ENCODE data around the gene PDIA5. TPM values are rescaled to one million over a fixed set of nuclear protein-coding genes. Genes with fewer than 3 reads are reported as not detected.

Gene PDIA5
- total and polyA plus RNA-seq, 2 of the 4 experiments (the other 2 are of a cell fraction): 19.4 to 42.0 TPM

GRCh38 chr3:123169930-123170329 lies 103.1 kb downstream of the PDIA5 start:
- no peak for ATAC-seq (ENCODE audit: low read depth)
- Histone ChIP-seq H3K4me3 (ENCODE audit: insufficient read depth, low read depth, low read length) (no peak overlapping the region), H3K18ac (ENCODE audit: low read depth, low read length) (no peak overlapping the region), H2BK5ac (ENCODE audit: low read depth, low read length, poor library complexity, severe bottlenecking) (no peak overlapping the region), H3K4ac (ENCODE audit: low read depth, low read length) (no peak overlapping the region), H3K56ac (ENCODE audit: extremely low read depth, insufficient read depth, low read length) (no peak overlapping the region), H3K4me2 (ENCODE audit: low read depth, low read length) (no peak overlapping the region), H3K9me3 (ENCODE audit: control insufficient read depth, insufficient read depth, low read length) (no peaks in the 10 kb centered on the region), H2AK5ac (ENCODE audit: low read depth, low read length) (no peak overlapping the region), H2BK120ac (ENCODE audit: low read depth, low read length) (no peak overlapping the region), H2AFZ (replicated peaks; ENCODE audit: low read length, poor library complexity) (peak overlapping the region; percentile 28), H2AK9ac (replicated peaks; ENCODE audit: low read depth, low read length, poor library complexity) (no peak overlapping the region), H3K4me1 (ENCODE audit: control insufficient read depth, insufficient read depth, low read length) (peaks cover 5% of the 10 kb centered on the region; the same call in 1 of the 2 replicates), H3K9ac (ENCODE audit: low read depth, low read length) (no peak overlapping the region), H4K20me1 (ENCODE audit: insufficient read depth, low read length) (no peaks in the 10 kb centered on the region), H3K27me3 (ENCODE audit: control insufficient read depth, insufficient read depth, low read length) (no peaks in the 10 kb centered on the region), H4K91ac (ENCODE audit: insufficient read depth, low read depth, low read length) (no peak overlapping the region), H3K27ac (ENCODE audit: insufficient read depth, low read length) (no peak overlapping the region), H4K8ac (ENCODE audit: low read depth in 2 of 2, low read length in 2 of 2) (no peak overlapping the region), H2BK15ac (ENCODE audit: low read depth, low read length) (no peak overlapping the region), H3K36me3 (ENCODE audit: control insufficient read depth, insufficient read depth, low read length) (peaks cover 5% of the 10 kb centered on the region; the same call in 1 of the 2 replicates), H3K23ac (ENCODE audit: low read depth, low read length) (no peak overlapping the region), H3K79me1 (ENCODE audit: low read depth in 1 of 2, low read length in 2 of 2) (no peaks in the 10 kb centered on the region), H3K14ac (replicated peaks; ENCODE audit: low read depth, low read length) (no peak overlapping the region), H2BK20ac (ENCODE audit: low read depth, low read length) (no peak overlapping the region), H3K9me1 (ENCODE audit: insufficient read depth, low read length) (0 out of 2 replicates have a peak, but pooled peaks cover 4% of the 10 kb centered on the region), H4K5ac (ENCODE audit: low read depth, low read length) (no peak overlapping the region)
- in situ Hi-C loops (cut with MboI; ENCODE audit: low sequenced_read_pairs) (no loop called here), dilution Hi-C loops (cut with HindIII; ENCODE audit: low sequenced_read_pairs, unreplicated experiment) (no loop called here), intact Hi-C loops (cut with micrococcal nuclease) (no loop called here)
- peak; percentile 2 for DNase-seq
- WGBS, 2 experiments (ENCODE audit: extremely low coverage in 2 of 2, insufficient read length in 1 of 2): no CpG with 5 or more reads among the region's 2 CpGs
- CTCF ChIA-PET: no interaction called here
- TF ChIP-seq CHD1 (IDR thresholded peaks at IDR 0.05; ENCODE audit: low read depth, low read length): no peak
- TF ChIP-seq MAFK (IDR thresholded peaks at IDR 0.05; ENCODE audit: low read depth, low read length): no peak
- no peak for TF ChIP-seq MXI1 (IDR thresholded peaks at IDR 0.05; ENCODE audit: borderline replicate concordance, low read depth, low read length)
- POLR2A ChIA-PET (ENCODE audit: unreplicated experiment): no interaction called here
- BruUV-seq (replicated peaks): no TSS peak
